DND-41 (cell line): ENCODE data around the gene CIAO3.
A peak's percentile ranks its signal among the peaks of the same experiment; 100 is the strongest.
"Not testable (repeated sequence)": the region's sequence is repeated elsewhere in the genome, so short reads cannot be mapped to it uniquely, and the experiment has no call there.

ENCODE experiments used
- ATAC-seq: fragments of 200-7000 bp; cut with Tn5 transposase; 3 replicates; pipeline ENCODE4 v1.9.1; 2021; ENCODE audit warnings: low read depth; ENCODE audit not compliant: insufficient read depth
- DNase-seq: peaks from one replicate; pipeline ENCODE4 v3.0.0-alpha.2; 2020
- H2AFZ ChIP-seq: 2 replicates; pipeline ENCODE4 v1.6.0; 2012; ENCODE audit warnings: low read depth, low read length
- H3K27ac ChIP-seq: 2 replicates; pipeline ENCODE4 v1.5.1; 2012; ENCODE audit warnings: low read length, inconsistent platforms
- H3K27me3 ChIP-seq: fragments of 200-600 bp; sonication (generic); 2 replicates; pipeline ENCODE4 v1.6.0; 2012; ENCODE audit warnings: low read length, mild to moderate bottlenecking, inconsistent platforms; ENCODE audit not compliant: insufficient read depth, poor library complexity
- H3K36me3 ChIP-seq: 2 replicates; pipeline ENCODE4 v1.5.1; 2012; ENCODE audit warnings: low read length, inconsistent platforms; ENCODE audit not compliant: insufficient read depth
- H3K4me1 ChIP-seq: 2 replicates; pipeline ENCODE4 v1.5.1; 2012; ENCODE audit warnings: mild to moderate bottlenecking, low read length; ENCODE audit not compliant: insufficient read depth
- H3K4me2 ChIP-seq: 2 replicates; pipeline ENCODE4 v1.6.0; 2012; ENCODE audit warnings: mild to moderate bottlenecking, moderate library complexity, low read length, inconsistent platforms; ENCODE audit not compliant: insufficient read depth
- H3K4me3 ChIP-seq, 2 experiments: fragments of 200-600 bp in 1 of 2; shearing (Covaris generic) in 1 of 2; 2 replicates each; pipeline ENCODE4 v1.5.1; 2012 to 2016; ENCODE audit warnings: inconsistent platforms in 2 of 2, low read length in 2 of 2, mild to moderate bottlenecking in 2 of 2, low read depth in 1 of 2, moderate library complexity in 1 of 2
- H3K79me2 ChIP-seq: 2 replicates; pipeline ENCODE4 v1.6.0; 2012; ENCODE audit warnings: low read length, inconsistent platforms; ENCODE audit not compliant: insufficient read depth
- H3K9ac ChIP-seq: 2 replicates; pipeline ENCODE4 v1.6.0; 2012; ENCODE audit warnings: low read depth, mild to moderate bottlenecking, inconsistent platforms, low read length, moderate library complexity
- H3K9me3 ChIP-seq: 2 replicates; pipeline ENCODE4 v1.5.1; 2012; ENCODE audit warnings: low read length, moderate library complexity, mild to moderate bottlenecking, inconsistent platforms; ENCODE audit not compliant: insufficient read depth, severe bottlenecking
- H4K20me1 ChIP-seq: 2 replicates; pipeline ENCODE4 v1.6.0; 2012; ENCODE audit warnings: low read length; ENCODE audit not compliant: insufficient read depth
- CTCF ChIP-seq: IDR thresholded peaks from 2 replicates; pipeline ENCODE4 v1.5.1; 2012; ENCODE audit warnings: borderline replicate concordance, low read length, moderate library complexity, mild to moderate bottlenecking; ENCODE audit not compliant: poor library complexity, severe bottlenecking; ENCODE audit errors: extremely low read depth
- EZH2 ChIP-seq: IDR thresholded peaks from 3 replicates; pipeline ENCODE4 v1.6.1; 2012; ENCODE audit warnings: borderline replicate concordance, low read depth, mild to moderate bottlenecking, moderate library complexity, low read length, inconsistent platforms; ENCODE audit not compliant: severe bottlenecking

The CIAO3 gene

GRCh38 chr16:743794-744500 is 3.1 kb upstream of the CIAO3 start:
- TF ChIP-seq EZH2 (no peak), CTCF (peak; percentile 56)
- H3K27ac ChIP-seq, result no peak overlapping the region
- no peaks in the 10 kb centered on the region for H3K27me3 ChIP-seq
- no peak overlapping the region for H3K4me2 ChIP-seq
- no peak for ATAC-seq
- DNase-seq, result peak; percentile 42
- peaks cover 16% of the 10 kb centered on the region for H3K79me2 ChIP-seq
- H3K9ac ChIP-seq, result no peak overlapping the region
- peaks cover 19% of the 10 kb centered on the region for H3K4me1 ChIP-seq
- no peak overlapping the region for H3K4me3 ChIP-seq
- H2AFZ ChIP-seq, result no peak overlapping the region
- no peaks in the 10 kb centered on the region for H4K20me1 ChIP-seq
- no peaks in the 10 kb centered on the region for H3K9me3 ChIP-seq
- H3K36me3 ChIP-seq, result peaks cover 5% of the 10 kb centered on the region; the same call in 1 of the 2 replicates

DNA sequence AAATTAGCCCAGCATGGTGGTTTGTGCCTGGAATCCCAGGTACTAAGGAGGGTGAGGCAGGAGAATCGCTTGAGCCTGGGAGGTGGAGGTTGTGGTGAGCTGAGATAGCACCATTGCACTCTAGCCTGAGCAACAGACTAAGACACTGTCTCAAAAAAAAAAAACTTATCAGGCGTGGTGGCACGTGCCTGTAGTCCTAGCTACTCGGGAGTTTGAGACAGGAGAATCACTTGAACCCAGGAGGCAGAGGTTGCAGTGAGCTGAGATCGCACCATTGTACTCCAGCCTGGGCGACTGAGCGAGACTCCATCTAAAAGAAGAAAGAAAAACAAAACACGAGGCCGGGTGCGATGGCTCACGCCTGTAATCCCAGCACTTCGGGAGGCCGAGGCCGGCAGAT is 2.1 kb upstream of the CIAO3 start:
- not testable (repeated sequence) for H4K20me1 ChIP-seq, H3K27me3 ChIP-seq, DNase-seq, H2AFZ ChIP-seq, H3K27ac ChIP-seq, H3K36me3 ChIP-seq, H3K4me2 ChIP-seq, ATAC-seq, H3K9me3 ChIP-seq, H3K9ac ChIP-seq, H3K4me3 ChIP-seq
- H3K79me2 ChIP-seq, result peaks cover 17% of the 10 kb centered on the region
- peaks cover 19% of the 10 kb centered on the region for H3K4me1 ChIP-seq

- DNase-seq (no peak), ATAC-seq (no peak)
- H3K4me2 ChIP-seq, result peak overlapping the region; percentile 29; the same call in 1 of the 2 replicates
- no peak overlapping the region for H3K27ac ChIP-seq
- no peak overlapping the region for H3K4me3 ChIP-seq
- no peak overlapping the region for H3K9ac ChIP-seq
- H3K27me3 ChIP-seq, result no peaks in the 10 kb centered on the region
- peaks cover 15% of the 10 kb centered on the region for H3K36me3 ChIP-seq
- no peak overlapping the region for H2AFZ ChIP-seq
- TF ChIP-seq CTCF (no peak), EZH2 (no peak)
- no peaks in the 10 kb centered on the region for H4K20me1 ChIP-seq
- peaks cover 18% of the 10 kb centered on the region for H3K79me2 ChIP-seq
- no peaks in the 10 kb centered on the region for H3K9me3 ChIP-seq
- peaks cover 19% of the 10 kb centered on the region for H3K4me1 ChIP-seq
Observed at GRCh38 chr16:741986-742629, 1.3 kb upstream of the CIAO3 start.

DNA sequence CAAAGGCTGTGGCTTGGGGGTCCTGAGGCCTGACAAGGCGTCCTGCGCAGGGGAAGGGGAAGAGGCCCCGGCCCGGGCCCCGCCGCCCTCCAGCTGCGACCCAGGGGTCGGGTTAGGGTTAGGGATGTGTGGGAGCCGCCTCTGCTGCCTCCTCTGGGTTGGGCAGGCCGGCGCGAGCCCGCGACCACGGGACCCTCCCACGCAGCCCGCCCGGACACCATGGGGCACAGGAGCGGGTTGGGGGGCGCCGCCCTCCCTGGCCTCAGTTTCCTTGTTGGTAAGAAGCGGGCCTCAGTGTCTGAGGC is 386 bp downstream of the CIAO3 start:
- no peaks in the 10 kb centered on the region for H4K20me1 ChIP-seq
- peak overlapping the region; percentile 99 for H3K4me2 ChIP-seq
- H3K4me3 ChIP-seq, result peak overlapping the region; percentile 91 to 98
- peak overlapping the region; percentile 96 for H3K9ac ChIP-seq
- peaks cover 31% of the 10 kb centered on the region for H3K36me3 ChIP-seq
- H3K4me1 ChIP-seq, result peaks cover 19% of the 10 kb centered on the region
- no peaks in the 10 kb centered on the region for H3K9me3 ChIP-seq
- DNase-seq (no peak), ATAC-seq (peak; percentile 60)
- no peaks in the 10 kb centered on the region for H3K27me3 ChIP-seq
- peaks cover 18% of the 10 kb centered on the region for H3K79me2 ChIP-seq
- peak overlapping the region; percentile 75 for H3K27ac ChIP-seq
- TF ChIP-seq EZH2, result no peak
- no peak for TF ChIP-seq CTCF
- H2AFZ ChIP-seq, result peak overlapping the region; percentile 81
